H1 (cell line): ENCODE results near the gene TACC2.

Experiments
- BRCA1 ChIP-seq: IDR thresholded peaks from 2 replicates; pipeline ENCODE4 v1.6.1; 2012; ENCODE audit warnings: low read depth, low read length, improper control_type of control experiment
- EZH2 ChIP-seq: fragments of 200-600 bp; sonication (generic); IDR thresholded peaks from 2 replicates; pipeline ENCODE4 v1.7.1; 2012; ENCODE audit warnings: low read depth, mild to moderate bottlenecking, moderate library complexity, low read length, inconsistent platforms; ENCODE audit not compliant: severe bottlenecking
- POLR2A ChIP-seq, 2 experiments: IDR thresholded peaks; 1 replicate in 1 of 2; 2 replicates in 1 of 2; pipeline ENCODE4 v1.6.1; 2011; ENCODE audit warnings: low read depth in 2 of 2, low read length in 2 of 2, mild to moderate bottlenecking in 2 of 2; ENCODE audit errors: control extremely low read depth in 1 of 2
- POLR2AphosphoS5 ChIP-seq: IDR thresholded peaks from 2 replicates; pipeline ENCODE4 v1.6.1; 2011; ENCODE audit warnings: low read depth, low read length
- RFX5 ChIP-seq: IDR thresholded peaks from 2 replicates; pipeline ENCODE4 v1.6.1; 2011; ENCODE audit warnings: low read depth, low read length, improper control_type of control experiment, borderline replicate concordance
- RXRA ChIP-seq: IDR thresholded peaks from 2 replicates; pipeline ENCODE4 v1.6.1; 2011; ENCODE audit warnings: low read depth, mild to moderate bottlenecking, low read length, moderate library complexity; ENCODE audit not compliant: insufficient read depth
- USF2 ChIP-seq: IDR thresholded peaks from 2 replicates; pipeline ENCODE4 v1.6.1; 2011; ENCODE audit warnings: low read length, improper control_type of control experiment
- YY1 ChIP-seq: IDR thresholded peaks from 2 replicates; pipeline ENCODE4 v1.6.1; 2011; ENCODE audit warnings: low read depth, mild to moderate bottlenecking, low read length
- TF ChIP-seq, protein P1 (sequence below), 3 experiments: IDR thresholded peaks; 1 replicate in 2 of 3; 2 replicates in 1 of 3; pipeline versions ENCODE4 v1.5.1 to v1.6.1; 2011; ENCODE audit warnings: low read length in 3 of 3, mild to moderate bottlenecking in 3 of 3, inconsistent platforms in 2 of 3, low read depth in 1 of 3, moderate library complexity in 1 of 3; ENCODE audit not compliant: insufficient read depth in 1 of 3; ENCODE audit errors: control extremely low read depth in 1 of 3
- TF ChIP-seq, protein P2 (sequence below): IDR thresholded peaks from 2 replicates; pipeline ENCODE4 v1.6.1; 2012; ENCODE audit warnings: inconsistent platforms

- TF ChIP-seq, protein P1, sequence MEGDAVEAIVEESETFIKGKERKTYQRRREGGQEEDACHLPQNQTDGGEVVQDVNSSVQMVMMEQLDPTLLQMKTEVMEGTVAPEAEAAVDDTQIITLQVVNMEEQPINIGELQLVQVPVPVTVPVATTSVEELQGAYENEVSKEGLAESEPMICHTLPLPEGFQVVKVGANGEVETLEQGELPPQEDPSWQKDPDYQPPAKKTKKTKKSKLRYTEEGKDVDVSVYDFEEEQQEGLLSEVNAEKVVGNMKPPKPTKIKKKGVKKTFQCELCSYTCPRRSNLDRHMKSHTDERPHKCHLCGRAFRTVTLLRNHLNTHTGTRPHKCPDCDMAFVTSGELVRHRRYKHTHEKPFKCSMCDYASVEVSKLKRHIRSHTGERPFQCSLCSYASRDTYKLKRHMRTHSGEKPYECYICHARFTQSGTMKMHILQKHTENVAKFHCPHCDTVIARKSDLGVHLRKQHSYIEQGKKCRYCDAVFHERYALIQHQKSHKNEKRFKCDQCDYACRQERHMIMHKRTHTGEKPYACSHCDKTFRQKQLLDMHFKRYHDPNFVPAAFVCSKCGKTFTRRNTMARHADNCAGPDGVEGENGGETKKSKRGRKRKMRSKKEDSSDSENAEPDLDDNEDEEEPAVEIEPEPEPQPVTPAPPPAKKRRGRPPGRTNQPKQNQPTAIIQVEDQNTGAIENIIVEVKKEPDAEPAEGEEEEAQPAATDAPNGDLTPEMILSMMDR (IDR thresholded peaks at IDR 0.05; ENCODE audit: control extremely low read depth in 1 of 3, insufficient read depth in 1 of 3, low read depth in 1 of 3, low read length in 3 of 3) = no peak
- TF ChIP-seq POLR2AphosphoS5 (no peak), RFX5 (no peak), BRCA1 (no peak), RXRA (no peak), YY1 (no peak), POLR2A (IDR thresholded peaks at IDR 0.05; ENCODE audit: control extremely low read depth in 1 of 2, low read depth in 2 of 2, low read length in 2 of 2) (no peak), USF2 (no peak), EZH2 (no peak)
- TF ChIP-seq, protein P2, sequence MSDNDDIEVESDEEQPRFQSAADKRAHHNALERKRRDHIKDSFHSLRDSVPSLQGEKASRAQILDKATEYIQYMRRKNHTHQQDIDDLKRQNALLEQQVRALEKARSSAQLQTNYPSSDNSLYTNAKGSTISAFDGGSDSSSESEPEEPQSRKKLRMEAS = no peak
Observed at GRCh38 chr10:122299423-122300075, 310.6 kb downstream of the TACC2 start.
